Fibroblast of skin of abdomen (primary cell): ENCODE results near the gene NDUFAF2.
"Not testable (repeated sequence)": the region's sequence is repeated elsewhere in the genome, so short reads cannot be mapped to it uniquely, and the experiment has no call there.

Experiments used
- DNase-seq: peaks from one replicate; pipeline ENCODE4 v3.0.0-alpha.2; 2013

Gene NDUFAF2

DNA sequence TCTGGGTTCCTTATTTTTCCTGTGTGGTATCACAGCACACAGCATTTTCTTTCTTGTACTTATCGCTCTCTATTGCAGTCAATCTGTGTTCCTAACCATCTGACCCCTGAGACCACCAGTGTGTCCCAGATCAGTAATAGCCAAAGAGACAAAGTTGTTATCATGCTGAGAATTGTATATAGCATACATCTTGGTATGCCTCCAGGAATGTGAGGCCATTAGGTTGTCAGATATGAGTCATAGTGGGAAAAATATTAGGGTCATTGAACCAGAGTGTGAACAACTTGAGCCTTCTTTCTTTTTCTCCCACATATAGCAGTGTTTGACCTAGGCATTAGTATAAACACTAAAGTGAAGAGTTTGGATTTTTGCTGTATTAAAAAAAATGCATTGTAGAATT is 106.3 kb downstream of the NDUFAF2 start:
- DNase-seq, result peak; percentile 73

GRCh38 chr5:61052882-61053281 is 107.9 kb downstream of the NDUFAF2 start:
- DNase-seq, result peak; percentile 90

GRCh38 chr5:61053937-61054336 is 108.9 kb downstream of the NDUFAF2 start:
- no peak for DNase-seq

DNA sequence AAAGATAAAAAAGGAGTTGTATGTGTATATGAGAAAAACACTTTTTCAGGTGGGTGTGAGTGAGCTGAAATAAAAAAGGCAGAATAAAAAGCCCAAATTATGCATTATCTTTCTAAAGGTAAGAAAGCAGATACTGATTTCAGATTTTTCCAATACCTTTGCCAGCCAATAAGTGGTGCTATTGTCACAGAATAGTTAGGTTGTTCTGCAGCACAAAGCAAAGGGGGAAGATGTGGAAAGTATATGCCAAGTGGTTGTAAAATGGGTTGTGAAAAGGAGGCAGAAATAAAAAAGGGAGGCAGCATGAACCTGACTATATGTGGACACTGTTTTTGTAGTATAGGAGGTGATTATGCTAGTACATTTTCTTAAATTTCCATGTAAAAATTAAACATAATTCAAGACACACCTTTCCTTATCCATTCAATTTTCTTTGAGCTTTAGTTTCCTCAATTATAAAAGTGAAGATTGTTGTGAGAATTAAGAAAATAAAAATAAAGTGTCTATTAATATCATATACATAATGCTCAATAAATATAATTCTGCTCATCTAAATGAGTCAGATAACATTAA is 110.5 kb downstream of the NDUFAF2 start:
- peak; percentile 55 for DNase-seq

DNA sequence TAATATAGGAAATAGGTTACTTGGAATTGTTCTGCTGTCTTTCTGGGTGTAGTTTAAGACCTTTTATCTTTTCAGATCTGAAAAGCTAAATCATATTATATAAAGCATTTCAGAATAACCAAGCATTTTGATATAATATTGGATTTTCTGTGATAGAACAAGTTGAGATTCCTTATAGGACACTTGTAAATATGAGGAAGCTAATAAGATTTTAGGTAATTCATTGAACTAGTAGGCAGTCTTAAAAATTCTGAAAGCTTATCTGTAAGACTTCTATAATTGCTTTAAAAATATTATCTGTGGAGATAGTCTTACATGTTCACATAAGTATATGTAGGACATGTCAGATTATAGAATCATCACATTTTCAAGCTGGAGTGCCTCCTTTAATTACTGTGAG is 114.5 kb downstream of the NDUFAF2 start:
- no peak for DNase-seq

- DNase-seq, result no peak
These were observed 124.1 kb downstream of the NDUFAF2 start for GRCh38 chr5:61069150-61069549.

DNA sequence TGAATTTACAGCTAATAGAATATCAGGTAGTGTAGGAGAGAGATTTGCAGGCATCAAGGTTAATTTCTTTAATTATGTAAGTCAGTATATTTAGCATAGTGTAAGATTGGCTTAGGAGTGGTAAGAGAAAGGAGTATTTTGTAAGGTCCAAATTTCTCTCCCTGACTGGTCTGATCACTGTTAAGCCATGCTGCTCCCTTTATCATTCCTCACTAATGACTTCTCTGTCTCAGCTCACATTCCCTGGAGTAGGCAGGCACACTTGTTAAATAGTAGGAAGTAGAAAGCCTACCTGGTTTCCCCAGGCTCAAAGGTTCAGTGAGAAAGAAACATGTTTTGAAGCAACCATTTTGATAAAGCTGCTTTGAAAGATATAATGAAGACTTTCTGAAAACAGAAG is 126.5 kb downstream of the NDUFAF2 start:
- no peak for DNase-seq

DNA sequence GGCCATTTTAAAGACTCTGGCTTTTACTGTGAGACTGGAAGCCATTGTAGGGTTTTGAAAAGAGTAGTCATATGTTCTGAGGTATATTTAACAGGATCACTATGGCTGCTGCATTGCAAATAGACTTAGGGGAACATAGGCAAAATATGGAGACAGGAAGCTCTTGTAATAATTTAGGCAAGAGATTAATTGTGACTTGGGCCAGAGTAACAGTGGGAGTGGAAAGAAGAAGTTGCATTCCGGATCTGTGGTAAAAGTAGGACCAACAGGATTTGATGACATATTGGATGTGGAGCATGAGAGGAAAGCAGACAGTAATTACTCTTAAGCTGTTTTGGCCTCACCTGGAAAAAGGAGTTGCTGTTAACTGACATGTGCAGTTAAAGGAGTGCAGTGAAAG is 131.6 kb downstream of the NDUFAF2 start:
- no peak for DNase-seq

- DNase-seq, result no peak
These were observed 136.7 kb downstream of the NDUFAF2 start for GRCh38 chr5:61081741-61082140.

- DNase-seq, result no peak
These were observed 137.7 kb downstream of the NDUFAF2 start for GRCh38 chr5:61082516-61083280.

DNA sequence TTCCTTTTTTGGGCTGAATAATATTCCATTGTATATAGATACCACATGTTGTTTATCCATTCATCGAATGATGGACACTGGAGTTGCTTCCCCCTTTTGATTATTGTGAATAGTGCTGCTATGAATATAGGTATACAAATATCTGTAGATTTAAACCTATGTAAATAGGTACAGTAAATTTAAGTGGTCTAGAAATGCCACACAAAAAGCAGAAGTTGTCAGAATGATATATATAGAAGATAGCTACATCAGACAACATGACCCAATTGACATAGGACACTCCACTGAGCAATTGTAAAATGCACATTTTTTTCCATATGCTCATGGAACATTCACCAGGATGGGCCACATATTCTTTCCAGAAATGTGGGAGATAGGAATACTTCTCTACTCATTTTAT is 139.7 kb downstream of the NDUFAF2 start:
- no peak for DNase-seq

- no peak for DNase-seq
These were observed 140.9 kb downstream of the NDUFAF2 start for GRCh38 chr5:61085885-61086284.

GRCh38 chr5:61087921-61088320 is 142.9 kb downstream of the NDUFAF2 start:
- DNase-seq, result no peak

DNA sequence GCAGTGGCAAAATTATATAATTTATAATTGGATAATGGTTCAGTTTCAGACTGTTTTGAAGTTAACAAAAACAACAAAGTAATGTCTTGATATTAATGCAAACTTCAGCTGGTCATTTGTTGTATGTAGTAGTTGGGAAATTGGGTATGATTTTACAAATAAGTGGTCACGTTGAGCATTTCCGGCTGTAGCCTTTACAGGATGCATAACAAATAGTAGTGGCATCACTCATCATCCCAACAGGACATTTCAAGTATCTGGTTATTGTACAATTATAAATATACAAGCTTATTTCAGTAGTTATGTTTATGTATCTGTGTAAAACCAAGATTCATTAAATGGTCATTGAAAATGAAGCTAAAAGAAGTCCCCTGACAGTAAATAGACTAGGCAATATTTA is 144.3 kb downstream of the NDUFAF2 start:
- DNase-seq, result no peak

GRCh38 chr5:61093046-61093771 is 148.2 kb downstream of the NDUFAF2 start:
- not testable (repeated sequence) for DNase-seq

GRCh38 chr5:61097465-61097864 is 152.5 kb downstream of the NDUFAF2 start:
- DNase-seq, result no peak

DNA sequence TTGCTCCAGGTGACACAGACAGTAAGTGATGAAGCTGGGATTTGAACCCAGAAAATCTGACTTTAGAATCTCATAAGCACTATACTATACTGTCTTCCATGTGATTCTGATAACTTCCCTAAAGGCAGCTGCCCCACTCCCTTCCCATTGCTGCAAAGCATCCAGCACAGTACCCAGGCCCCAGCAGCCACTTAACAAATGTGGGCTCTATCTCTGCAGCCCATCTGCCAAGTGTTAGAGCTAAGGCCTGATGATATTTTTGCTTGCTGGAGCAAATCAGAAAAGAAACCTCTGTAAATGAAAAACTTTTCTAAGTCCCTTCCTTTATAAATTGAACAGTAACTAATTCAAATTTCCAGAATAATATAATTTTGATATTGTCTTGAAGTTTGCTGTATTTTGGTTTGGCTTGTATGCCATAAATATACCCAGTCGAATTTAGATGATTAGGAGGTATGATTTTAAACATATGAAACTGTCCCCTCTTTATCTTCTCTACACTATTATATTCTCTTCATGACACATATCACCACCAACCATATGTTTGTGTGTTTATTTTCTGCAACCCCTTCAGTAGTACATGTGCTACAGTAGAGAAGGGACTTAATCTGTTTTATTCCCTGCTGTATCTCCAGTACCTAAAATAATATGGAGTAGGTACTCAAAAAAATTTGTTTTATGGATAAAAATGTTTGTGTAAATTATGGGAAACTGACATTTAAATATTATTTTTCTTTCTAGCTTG is 153.4 kb downstream of the NDUFAF2 start:
- no peak for DNase-seq

GRCh38 chr5:61100437-61100836 is 155.4 kb downstream of the NDUFAF2 start:
- DNase-seq, result no peak

- no peak for DNase-seq
These were observed 169.4 kb downstream of the NDUFAF2 start for GRCh38 chr5:61114441-61114840.

- no peak for DNase-seq
These were observed 171.0 kb downstream of the NDUFAF2 start for GRCh38 chr5:61115968-61116367.

DNA sequence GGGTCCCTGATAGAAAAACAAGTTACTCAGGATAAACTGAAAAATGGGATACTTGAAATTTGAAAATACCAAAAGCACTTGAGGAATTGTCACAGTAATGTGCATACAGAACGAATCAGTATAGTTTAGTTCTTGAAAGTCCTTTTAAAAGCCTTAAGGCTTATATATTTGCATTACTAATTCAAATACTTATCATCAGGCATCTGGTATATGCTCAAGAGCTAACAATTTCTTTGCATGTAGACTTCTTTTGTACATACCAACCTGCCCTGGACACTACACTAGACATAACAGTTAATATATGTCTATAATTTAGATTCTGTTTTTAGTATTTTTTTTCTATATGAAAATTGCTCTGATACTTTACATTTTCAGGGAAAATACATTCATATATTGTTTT is 174.1 kb downstream of the NDUFAF2 start:
- no peak for DNase-seq

GRCh38 chr5:61120534-61120933 is 175.5 kb downstream of the NDUFAF2 start:
- no peak for DNase-seq

DNA sequence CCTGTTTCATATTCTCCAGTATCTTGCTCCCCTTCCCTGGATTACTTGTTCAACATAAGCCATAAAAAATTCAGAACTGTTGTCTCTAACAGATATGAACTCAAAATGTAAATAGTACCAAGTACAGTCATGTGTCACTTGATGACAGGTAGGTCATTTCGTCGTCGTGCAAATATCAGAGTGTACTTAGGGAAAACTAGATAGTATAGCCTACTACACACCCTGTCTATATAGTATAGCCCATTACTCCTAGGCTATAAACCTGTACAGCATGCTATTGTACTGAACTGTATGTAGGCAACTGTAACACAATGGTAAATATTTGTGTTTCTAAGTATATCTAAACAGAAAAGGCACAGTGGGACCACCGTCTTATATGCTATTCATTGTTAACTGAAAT is 178.1 kb downstream of the NDUFAF2 start:
- no peak for DNase-seq
